Transverse colon (tissue), 4 donors: ENCODE measurements around the gene DEK.

Experiments used
- EP300 ChIP-seq: sonication (generic); formaldehyde crosslinking; IDR thresholded peaks from one replicate; pipeline ENCODE4 v1.6.1; 2017; ENCODE audit warnings: antibody characterized with exemption, low read depth
- POLR2A ChIP-seq: fragments of 450-650 bp; IDR thresholded peaks from one replicate; pipeline ENCODE4 v1.6.1; 2016; ENCODE audit warnings: antibody characterized with exemption, mild to moderate bottlenecking, moderate library complexity
- POLR2AphosphoS5 ChIP-seq, 3 donors: sonication (generic); formaldehyde crosslinking; IDR thresholded peaks; one replicate each; pipeline ENCODE4 v1.6.1; 2016; ENCODE audit warnings: antibody characterized with exemption in 3 of 3
- TF ChIP-seq, protein P1 (sequence below), 5 experiments: fragments of 200-600 bp in 3 of 5; fragments of 450-650 bp in 2 of 5; sonication (generic) in 3 of 5; IDR thresholded peaks; 1 replicate in 2 of 5; 2 replicates in 3 of 5; pipeline ENCODE4 v1.5.1; 2016 to 2017; ENCODE audit warnings: antibody characterized with exemption in 5 of 5, inconsistent platforms in 3 of 5, mild to moderate bottlenecking in 2 of 5, moderate library complexity in 1 of 5

DNA sequence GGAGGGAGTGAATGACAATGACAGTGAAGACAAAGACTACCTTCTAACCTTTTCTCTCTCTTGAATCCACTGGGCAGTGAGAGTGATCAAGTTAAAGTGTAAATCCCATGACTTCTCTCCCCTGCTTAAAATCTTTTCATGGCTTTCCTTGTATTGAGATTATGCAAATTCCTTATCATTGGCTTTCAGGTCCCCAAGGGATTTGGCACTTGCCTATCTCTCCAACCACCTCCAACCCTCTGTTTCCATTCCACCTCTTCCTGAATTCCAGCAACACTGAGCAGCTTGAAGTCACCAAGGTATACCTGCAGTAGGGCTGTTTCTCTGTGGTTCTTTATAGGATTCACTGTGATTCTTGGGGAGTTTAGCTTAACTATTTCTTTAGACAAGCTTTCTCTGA is 48.0 kb upstream of the DEK start:
- TF ChIP-seq, protein P1, sequence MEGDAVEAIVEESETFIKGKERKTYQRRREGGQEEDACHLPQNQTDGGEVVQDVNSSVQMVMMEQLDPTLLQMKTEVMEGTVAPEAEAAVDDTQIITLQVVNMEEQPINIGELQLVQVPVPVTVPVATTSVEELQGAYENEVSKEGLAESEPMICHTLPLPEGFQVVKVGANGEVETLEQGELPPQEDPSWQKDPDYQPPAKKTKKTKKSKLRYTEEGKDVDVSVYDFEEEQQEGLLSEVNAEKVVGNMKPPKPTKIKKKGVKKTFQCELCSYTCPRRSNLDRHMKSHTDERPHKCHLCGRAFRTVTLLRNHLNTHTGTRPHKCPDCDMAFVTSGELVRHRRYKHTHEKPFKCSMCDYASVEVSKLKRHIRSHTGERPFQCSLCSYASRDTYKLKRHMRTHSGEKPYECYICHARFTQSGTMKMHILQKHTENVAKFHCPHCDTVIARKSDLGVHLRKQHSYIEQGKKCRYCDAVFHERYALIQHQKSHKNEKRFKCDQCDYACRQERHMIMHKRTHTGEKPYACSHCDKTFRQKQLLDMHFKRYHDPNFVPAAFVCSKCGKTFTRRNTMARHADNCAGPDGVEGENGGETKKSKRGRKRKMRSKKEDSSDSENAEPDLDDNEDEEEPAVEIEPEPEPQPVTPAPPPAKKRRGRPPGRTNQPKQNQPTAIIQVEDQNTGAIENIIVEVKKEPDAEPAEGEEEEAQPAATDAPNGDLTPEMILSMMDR (IDR thresholded peaks at IDR 0.05): no peak
- TF ChIP-seq EP300 (no peak), POLR2A (no peak), POLR2AphosphoS5 (IDR thresholded peaks at IDR 0.05) (no peak)
